ENCODE measurements around the gene TJP1. TPM values are rescaled to one million over a fixed set of nuclear protein-coding genes. Genes with fewer than 3 reads are reported as not detected.

The TJP1 gene
- total RNA-seq, 4 donors from 2014 or later: 88.0 to 165 (median 93.9) TPM

- TF ChIP-seq, protein P1, sequence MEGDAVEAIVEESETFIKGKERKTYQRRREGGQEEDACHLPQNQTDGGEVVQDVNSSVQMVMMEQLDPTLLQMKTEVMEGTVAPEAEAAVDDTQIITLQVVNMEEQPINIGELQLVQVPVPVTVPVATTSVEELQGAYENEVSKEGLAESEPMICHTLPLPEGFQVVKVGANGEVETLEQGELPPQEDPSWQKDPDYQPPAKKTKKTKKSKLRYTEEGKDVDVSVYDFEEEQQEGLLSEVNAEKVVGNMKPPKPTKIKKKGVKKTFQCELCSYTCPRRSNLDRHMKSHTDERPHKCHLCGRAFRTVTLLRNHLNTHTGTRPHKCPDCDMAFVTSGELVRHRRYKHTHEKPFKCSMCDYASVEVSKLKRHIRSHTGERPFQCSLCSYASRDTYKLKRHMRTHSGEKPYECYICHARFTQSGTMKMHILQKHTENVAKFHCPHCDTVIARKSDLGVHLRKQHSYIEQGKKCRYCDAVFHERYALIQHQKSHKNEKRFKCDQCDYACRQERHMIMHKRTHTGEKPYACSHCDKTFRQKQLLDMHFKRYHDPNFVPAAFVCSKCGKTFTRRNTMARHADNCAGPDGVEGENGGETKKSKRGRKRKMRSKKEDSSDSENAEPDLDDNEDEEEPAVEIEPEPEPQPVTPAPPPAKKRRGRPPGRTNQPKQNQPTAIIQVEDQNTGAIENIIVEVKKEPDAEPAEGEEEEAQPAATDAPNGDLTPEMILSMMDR (IDR thresholded peaks at IDR 0.05): no peak
- DNase-seq (ENCODE audit: low spot score) (no peak), ATAC-seq (ENCODE audit: low FRiP score) (no peak)
Measured at GRCh38 chr15:29728418-29728817, 93.8 kb downstream of the TJP1 start.

- ATAC-seq (ENCODE audit: low FRiP score) (no peak), DNase-seq (ENCODE audit: low spot score) (no peak)
- TF ChIP-seq, protein P1 (IDR thresholded peaks at IDR 0.05): no peak
Measured at GRCh38 chr15:29727871-29728270, 94.4 kb downstream of the TJP1 start.

DNA sequence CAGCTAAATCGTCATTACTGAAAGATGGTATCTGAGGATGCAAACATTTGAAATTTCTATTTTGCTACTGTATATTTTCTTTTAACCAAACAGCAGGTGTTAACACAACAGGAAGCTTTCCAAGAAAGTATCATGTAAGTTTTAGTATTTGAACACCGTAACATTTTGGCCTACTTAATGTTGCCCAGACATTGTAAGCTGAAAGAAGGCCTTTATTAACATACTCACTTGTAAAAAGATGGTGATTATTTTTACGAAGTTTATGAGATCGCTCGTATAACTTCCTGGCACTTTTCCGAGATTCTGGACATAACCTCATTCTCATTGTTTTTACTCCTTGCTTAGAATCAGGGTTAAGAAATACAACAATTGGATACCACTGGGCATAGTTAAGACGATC lies 95.7 kb downstream of the TJP1 start:
- ATAC-seq (ENCODE audit: low FRiP score) (no peak), DNase-seq (ENCODE audit: low spot score) (no peak)
- TF ChIP-seq, protein P1 (IDR thresholded peaks at IDR 0.05): no peak

GRCh38 chr15:29724026-29724425 lies 98.2 kb downstream of the TJP1 start:
- DNase-seq (ENCODE audit: low spot score): no peak
- TF ChIP-seq, protein P1 (IDR thresholded peaks at IDR 0.05): no peak
- ATAC-seq (ENCODE audit: low FRiP score): no peak

DNA sequence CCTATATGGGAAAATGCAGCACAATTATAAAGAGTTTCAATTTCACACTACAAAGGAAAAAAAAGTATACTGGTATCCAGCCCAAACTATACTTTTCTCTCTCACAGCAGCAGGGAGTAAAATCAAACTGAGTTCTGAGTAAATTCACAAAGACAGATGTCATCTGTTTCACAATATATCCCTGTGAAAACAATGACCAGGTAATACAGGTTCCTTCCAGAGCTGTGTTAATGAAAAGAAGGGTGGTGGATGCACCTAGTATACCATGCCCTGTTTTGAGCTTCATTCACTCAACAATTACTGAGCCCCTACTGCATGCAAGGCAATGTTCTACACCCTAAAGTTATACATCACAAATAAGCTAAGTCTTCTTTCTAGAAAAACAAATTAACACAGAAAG lies 108.5 kb downstream of the TJP1 start:
- no peak for ATAC-seq (ENCODE audit: low FRiP score)
- TF ChIP-seq, protein P1 (IDR thresholded peaks at IDR 0.05): no peak
- no peak for DNase-seq (ENCODE audit: low spot score)

DNA sequence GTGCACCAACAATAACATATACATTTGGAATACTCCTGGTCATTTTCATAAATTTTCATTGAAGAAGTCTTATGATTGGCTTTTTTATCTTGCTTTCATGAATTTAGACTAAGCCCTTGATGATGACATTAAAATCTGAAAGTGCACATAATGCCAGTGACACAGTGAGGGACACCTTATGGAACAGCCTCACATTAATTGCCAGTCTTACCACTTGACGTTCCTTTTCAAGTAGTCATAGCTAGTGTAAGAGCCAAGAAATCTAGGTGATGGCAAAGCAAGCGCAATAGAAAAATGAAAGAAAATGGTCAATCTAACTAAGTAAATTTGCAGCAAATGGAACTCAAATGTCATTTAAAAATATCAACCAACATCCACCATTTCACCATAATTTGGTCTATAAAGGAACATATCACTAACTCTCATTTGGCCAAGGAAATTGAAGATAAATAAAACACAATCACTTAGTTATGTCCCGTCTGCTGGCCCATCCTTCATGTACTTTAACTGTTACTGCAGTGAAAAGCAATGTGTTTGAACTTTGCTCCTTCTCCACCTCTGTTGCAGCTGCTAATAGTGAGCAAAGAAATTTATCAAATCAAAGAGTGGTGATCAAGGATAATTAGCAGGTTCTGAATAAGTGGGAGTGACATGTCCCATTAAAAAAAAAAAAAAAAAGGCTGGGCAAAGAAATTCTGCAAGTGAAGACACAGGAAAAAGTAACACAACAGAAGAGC lies 110.0 kb downstream of the TJP1 start:
- no peak for ATAC-seq (ENCODE audit: low FRiP score)
- DNase-seq (ENCODE audit: low spot score): no peak
- TF ChIP-seq, protein P1 (IDR thresholded peaks at IDR 0.05): no peak

- TF ChIP-seq, protein P1 (IDR thresholded peaks at IDR 0.05): no peak
- ATAC-seq (ENCODE audit: low FRiP score) (no peak), DNase-seq (ENCODE audit: low spot score) (no peak)
Measured at GRCh38 chr15:29711531-29711930, 110.7 kb downstream of the TJP1 start.
